Kidney (tissue), 14 donors: ENCODE data around the gene IQCM. TPM values are rescaled to one million over a fixed set of nuclear protein-coding genes. Genes with fewer than 3 reads are reported as not detected.

Experiments
- DNase-seq, 5 donors: peaks; one replicate each; pipeline ENCODE4 v3.0.0-alpha.2; 2013 to 2020
- FAIRE-seq: peaks from 2 replicates; lab custom pipeline; 2012; peaks lifted over from hg19 to GRCh38; lab: Jason Lieb, UNC
- H3K27ac ChIP-seq, 2 donors: one replicate each; pipeline ENCODE4 v1.7.0; 2013; ENCODE audit warnings: low read depth in 2 of 2, low read length in 2 of 2, inconsistent platforms in 1 of 2
- H3K27me3 ChIP-seq: one replicate; pipeline ENCODE4 v1.7.1; 2013; ENCODE audit warnings: low read length, inconsistent platforms; ENCODE audit not compliant: control insufficient read depth, insufficient read depth
- H3K36me3 ChIP-seq, 3 donors: one replicate each; pipeline versions ENCODE4 v1.7.0 to v1.7.1; 2013; ENCODE audit warnings: low read length in 3 of 3, control low read depth in 1 of 3, inconsistent platforms in 1 of 3; ENCODE audit not compliant: insufficient read depth in 3 of 3, control insufficient read depth in 2 of 3
- H3K4me1 ChIP-seq, 3 donors: one replicate each; pipeline versions ENCODE4 v1.7.0 to v1.7.1; 2013; ENCODE audit warnings: low read length in 3 of 3, inconsistent platforms in 1 of 3, low read depth in 1 of 3; ENCODE audit not compliant: control insufficient read depth in 2 of 3, insufficient read depth in 2 of 3
- H3K4me3 ChIP-seq, 3 donors: one replicate each; pipeline versions ENCODE4 v1.7.0 to v1.8.1; 2013; ENCODE audit warnings: low read length in 3 of 3, control low read depth in 1 of 3, inconsistent platforms in 1 of 3
- H3K9ac ChIP-seq, 3 donors: one replicate each; pipeline versions ENCODE4 v1.7.0 to v1.7.1; 2013; ENCODE audit warnings: low read length in 3 of 3, control low read depth in 1 of 3, inconsistent platforms in 1 of 3
- H3K9me3 ChIP-seq, 3 donors: one replicate each; pipeline versions ENCODE4 v1.7.0 to v1.7.1; 2013; ENCODE audit warnings: low read length in 3 of 3, control low read depth in 1 of 3, inconsistent platforms in 1 of 3; ENCODE audit not compliant: control insufficient read depth in 2 of 3, insufficient read depth in 1 of 3
- CTCF ChIP-seq: IDR thresholded peaks from 3 replicates; pipeline ENCODE4 v1.5.1; 2012; ENCODE audit warnings: mild to moderate bottlenecking, moderate library complexity, borderline replicate concordance; ENCODE audit not compliant: insufficient read depth; ENCODE audit errors: extremely low read depth
- intact Hi-C: fragments of 100-400 bp; cut with DNase I; formaldehyde crosslinking; loops from one replicate; pipeline ENCODE4 v1.11.1; 2022
- polyA plus RNA-seq: library from polyadenylated mRNA; stranded (reverse); fragments of 350-450 nt; fragmentation: Illumina TruSeq; extraction: RNeasy Lipid Tissue Mini Kit (QIAGEN cat#74804); gene quantifications from one replicate; pipeline ENCODE4 v1.2.3, GENCODE V29; 2014; ENCODE audit warnings: low read depth, low replicate concordance; ENCODE audit not compliant: insufficient read depth
- total RNA-seq: library from RNA; stranded (reverse); fragmentation: NEBNext Ultra II Directional; extraction: Animal tissue kit (Norgen Biotek cat#: 25700); gene quantifications from one replicate; pipeline ENCODE4 v1.2.1, GENCODE V29; 2021
- donor health status: control.
- donor health status: control.
- donor health status: control.
- donor health status: control.
- donor health status: control.
- donor health status: DM: yes; HTN: yes; CAD: no.
- donor health status: Normal renal cell carcinoma (clear cell type).

Gene IQCM
- total and polyA plus RNA-seq, 2 donors from 2014 or later, result not detected

DNA sequence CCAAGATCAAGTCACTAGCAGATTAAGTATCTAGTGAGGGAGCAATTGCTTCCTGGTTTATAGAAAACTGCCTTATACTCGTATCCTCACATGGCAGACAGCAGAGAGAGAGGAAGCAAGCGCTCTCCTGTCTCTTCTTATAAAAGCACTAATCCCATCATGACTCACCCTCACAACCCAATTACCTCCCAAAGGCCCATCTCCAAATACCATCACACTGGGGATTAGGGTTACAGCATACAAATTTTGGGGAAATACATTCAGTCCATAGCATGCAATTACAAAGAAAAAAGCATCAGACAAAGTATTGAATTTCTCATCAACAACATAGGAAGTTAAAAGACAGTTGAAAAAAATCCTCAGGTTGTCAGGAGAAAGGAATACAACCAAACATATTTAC lies 292.6 kb downstream of the IQCM start:
- no peak for TF ChIP-seq CTCF
- Histone ChIP-seq H3K9ac (no peak overlapping the region), H3K4me1 (no peaks in the 10 kb centered on the region), H3K9me3 (no peaks in the 10 kb centered on the region), H3K27ac (no peak overlapping the region), H3K27me3 (no peaks in the 10 kb centered on the region), H3K36me3 (no peaks in the 10 kb centered on the region), H3K4me3 (no peak overlapping the region)
- intact Hi-C loops, result no loop called here
- no peak for DNase-seq
- FAIRE-seq, result no peak

GRCh38 chr4:149521611-149522425 lies 293.8 kb downstream of the IQCM start:
- no peak overlapping the region for H3K9ac ChIP-seq
- no peak for TF ChIP-seq CTCF
- H3K4me1 ChIP-seq, result no peaks in the 10 kb centered on the region
- H3K27me3 ChIP-seq, result no peaks in the 10 kb centered on the region
- no peak for FAIRE-seq
- H3K4me3 ChIP-seq, result no peak overlapping the region
- no peaks in the 10 kb centered on the region for H3K9me3 ChIP-seq
- intact Hi-C loops, result no loop called here
- H3K36me3 ChIP-seq, result no peaks in the 10 kb centered on the region
- DNase-seq, result peak in 1 of 5 donors; percentile 1
- H3K27ac ChIP-seq, result no peak overlapping the region

GRCh38 chr4:149518471-149518870 lies 297.2 kb downstream of the IQCM start:
- Histone ChIP-seq H3K9ac (no peak overlapping the region), H3K4me3 (no peak overlapping the region), H3K36me3 (no peaks in the 10 kb centered on the region), H3K27ac (no peak overlapping the region), H3K9me3 (no peaks in the 10 kb centered on the region), H3K4me1 (no peaks in the 10 kb centered on the region), H3K27me3 (no peaks in the 10 kb centered on the region)
- FAIRE-seq (no peak), DNase-seq (no peak)
- intact Hi-C loops, result no loop called here
- TF ChIP-seq CTCF, result no peak
